Stimulated activated CD4-positive, alpha-beta T cell treated with anti-CD3 and anti-CD28 coated beads, Interleukin-15, amount 100 ng/mL, for 1 hour (primary cell): ENCODE measurements around the gene CCNF.

Experiments used
- DNase-seq, 2 donors: peaks; one replicate each; pipeline ENCODE4 v3.0.0-alpha.2; 2020; ENCODE audit warnings: low read depth in 1 of 2, low spot score in 1 of 2

The CCNF gene

DNA sequence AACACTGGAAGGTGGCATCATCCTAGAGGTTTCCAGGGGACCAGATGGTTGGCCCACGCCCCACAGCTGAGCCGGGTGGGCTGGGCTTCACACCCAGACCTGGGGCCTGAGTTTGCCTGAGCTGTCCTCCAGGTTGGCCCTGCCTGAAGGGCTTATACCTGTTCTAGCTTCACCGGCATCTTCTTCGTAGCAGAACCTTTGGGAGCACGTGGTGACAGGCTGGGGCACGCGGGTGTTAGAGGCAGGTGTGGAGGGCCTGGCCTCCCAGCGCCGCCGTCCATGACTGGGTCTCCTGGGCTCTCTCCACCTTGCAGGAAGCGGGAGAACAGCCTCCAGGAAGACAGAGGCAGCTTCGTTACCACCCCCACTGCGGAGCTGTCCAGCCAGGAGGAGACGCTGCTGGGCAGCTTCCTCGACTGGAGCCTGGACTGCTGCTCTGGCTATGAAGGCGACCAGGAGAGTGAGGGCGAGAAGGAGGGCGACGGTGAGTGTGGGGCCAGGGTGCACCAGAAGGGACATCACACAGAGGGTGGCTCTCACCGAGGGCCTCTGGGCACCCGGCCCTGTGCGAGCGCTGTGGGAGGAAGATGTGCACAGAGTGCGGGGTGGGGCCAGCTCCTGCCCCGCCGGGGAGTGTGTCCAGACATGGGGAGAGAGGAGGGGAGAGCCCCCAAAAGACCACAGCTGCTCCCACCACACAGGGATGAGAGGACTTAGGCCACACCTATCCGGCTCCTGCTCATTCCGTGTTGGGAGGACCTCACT is 26.0 kb downstream of the CCNF start:
- DNase-seq, result no peak

DNA sequence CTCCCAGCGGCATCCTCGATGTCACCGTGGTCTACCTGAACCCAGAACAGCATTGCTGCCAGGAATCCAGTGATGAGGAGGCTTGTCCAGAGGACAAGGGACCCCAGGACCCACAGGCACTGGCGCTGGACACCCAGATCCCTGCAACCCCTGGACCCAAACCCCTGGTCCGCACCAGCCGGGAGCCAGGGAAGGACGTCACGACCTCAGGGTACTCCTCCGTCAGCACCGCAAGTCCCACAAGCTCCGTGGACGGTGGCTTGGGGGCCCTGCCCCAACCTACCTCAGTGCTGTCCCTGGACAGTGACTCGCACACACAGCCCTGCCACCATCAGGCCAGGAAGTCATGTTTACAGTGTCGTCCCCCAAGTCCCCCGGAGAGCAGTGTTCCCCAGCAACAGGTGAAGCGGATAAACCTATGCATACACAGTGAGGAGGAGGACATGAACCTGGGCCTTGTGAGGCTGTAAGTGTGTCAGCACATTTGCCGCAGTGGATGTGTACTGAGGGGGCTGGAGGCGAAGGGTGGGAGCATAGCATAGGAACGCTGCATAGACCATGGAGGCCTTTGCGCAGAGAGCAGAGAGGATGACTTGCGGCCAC is 27.4 kb downstream of the CCNF start:
- DNase-seq, result no peak

DNA sequence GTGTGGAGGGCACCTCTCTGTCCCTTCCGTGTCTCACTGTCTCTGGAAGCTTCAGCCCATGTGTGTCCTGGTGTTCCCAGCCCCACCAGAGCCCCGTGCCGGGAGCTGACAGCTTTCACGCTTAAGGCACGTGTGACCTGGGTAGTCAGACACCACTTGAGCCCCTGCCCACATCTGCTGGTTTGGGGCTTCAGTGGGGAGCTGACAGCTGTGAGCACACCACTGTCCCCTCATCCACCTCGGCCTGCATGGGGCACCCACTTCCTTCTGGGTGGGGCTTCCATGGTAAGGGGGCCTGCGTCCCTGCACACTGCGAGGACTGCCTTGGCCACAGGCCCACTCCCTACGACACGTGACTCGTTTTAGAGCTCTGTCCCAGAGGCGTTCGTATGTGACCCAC is 28.0 kb downstream of the CCNF start:
- no peak for DNase-seq

DNA sequence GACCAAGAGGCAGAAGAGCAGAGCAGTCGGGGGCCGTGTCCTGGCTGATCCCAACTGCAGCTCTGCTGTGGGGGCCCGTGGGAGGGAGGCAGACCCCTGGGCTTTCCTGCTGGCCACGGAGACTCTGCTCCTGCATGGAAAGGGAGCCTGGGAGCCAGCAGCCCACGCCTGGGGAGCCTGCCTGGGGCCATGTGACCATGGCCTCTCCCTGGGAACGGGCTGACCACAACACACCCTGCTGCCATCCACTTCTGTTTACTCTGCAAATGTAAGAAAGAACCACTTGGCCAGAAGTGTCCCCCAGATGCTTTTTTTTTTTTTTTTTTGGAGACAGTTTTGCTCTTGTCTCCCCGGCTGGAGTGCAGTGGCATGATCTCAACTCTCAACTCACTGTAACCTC is 28.7 kb downstream of the CCNF start:
- no peak for DNase-seq

DNA sequence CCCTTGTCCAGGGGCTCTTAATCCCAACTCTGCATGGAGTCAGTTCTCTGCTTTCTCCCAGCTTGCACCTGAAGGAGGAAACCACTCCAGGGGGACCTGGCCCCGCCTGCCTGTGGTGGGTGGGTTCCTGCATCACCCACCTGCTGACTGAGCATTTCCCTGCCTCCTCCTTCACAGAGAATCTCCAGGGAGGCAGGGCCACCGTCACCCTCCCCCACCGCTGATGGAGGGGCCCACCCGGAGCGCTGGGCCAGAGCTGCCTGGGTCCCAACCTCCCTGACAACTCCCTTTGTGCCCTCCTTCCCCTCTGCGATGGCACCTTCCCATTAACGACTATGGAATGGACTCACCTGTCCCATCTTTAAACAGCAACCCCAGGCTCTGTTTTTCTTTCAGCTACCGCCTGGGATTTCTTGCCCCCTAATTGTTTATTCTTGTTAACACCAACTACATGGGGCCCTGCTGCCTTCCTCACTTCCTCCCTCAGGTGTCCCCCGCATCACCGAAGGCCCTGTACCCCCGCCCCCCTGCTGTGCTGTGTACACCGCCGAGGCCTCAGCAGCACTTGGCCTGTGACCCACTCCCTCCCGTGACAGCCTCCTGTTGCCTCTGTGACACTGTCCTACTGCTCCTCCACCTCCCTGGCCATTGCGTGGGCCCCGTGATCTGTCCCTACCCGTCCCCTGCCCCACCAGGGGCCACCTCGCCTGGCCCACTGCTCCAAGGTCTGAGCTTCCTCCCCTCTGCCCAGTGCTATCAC is 29.8 kb downstream of the CCNF start:
- no peak for DNase-seq

DNA sequence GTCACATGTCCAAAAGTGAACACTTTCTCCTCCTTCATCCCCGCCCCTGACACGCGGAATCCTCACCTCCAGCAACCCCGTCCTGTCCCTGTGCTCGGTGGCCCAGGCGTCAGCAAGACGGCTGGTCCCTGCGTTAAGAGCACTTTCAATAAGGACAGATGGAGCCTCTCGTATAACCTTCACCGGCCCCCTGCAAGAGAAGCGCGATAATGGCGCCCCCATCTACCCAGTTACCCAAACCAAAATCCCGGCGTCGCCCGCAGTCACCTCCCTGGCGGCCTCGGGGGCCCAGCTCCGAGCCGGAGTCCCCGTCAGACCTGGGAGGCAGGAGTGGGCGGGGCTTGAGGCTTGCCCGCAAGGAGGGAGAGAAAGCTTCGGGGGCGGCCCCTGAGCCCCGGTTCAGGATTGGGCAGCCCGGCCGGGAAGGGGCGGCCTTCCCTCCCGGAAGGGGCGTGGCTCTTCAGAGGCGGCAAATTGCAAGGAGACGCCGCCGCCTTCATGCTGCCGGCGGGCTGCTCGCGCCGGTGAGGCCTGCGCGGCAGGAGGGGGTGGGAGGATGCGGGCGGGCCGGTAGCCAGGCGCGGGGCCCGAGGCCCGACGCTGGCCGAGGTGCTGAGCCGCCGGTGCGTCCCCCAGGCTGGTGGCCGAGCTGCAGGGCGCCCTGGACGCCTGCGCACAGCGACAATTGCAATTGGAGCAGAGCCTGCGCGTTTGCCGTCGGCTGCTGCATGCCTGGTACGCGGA is 30.6 kb downstream of the CCNF start, which contains the start of gene TEDC2:
Gene TEDC2, plus strand, starts transcription at position 463 of the 744 bp plus-strand sequence. Its CDS starts 36 bp downstream, at position 499.
- peak; percentile 93 to 94 for DNase-seq

DNA sequence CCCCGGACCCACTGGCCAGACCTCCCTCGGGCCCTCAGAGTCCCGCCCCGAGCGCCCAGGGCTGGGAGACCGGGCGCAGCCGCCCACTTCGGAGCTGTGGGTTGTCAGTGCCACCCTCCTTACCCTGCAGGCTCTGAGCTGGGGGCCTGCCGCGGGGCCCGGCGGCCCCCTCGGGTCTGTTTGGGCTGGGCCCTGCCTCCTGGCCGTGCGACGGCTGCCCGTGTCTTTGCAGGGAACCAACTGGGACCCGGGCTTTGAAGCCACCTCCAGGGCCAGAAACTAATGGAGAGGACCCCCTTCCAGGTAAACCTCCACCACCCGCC is 31.1 kb downstream of the CCNF start:
- no peak for DNase-seq

DNA sequence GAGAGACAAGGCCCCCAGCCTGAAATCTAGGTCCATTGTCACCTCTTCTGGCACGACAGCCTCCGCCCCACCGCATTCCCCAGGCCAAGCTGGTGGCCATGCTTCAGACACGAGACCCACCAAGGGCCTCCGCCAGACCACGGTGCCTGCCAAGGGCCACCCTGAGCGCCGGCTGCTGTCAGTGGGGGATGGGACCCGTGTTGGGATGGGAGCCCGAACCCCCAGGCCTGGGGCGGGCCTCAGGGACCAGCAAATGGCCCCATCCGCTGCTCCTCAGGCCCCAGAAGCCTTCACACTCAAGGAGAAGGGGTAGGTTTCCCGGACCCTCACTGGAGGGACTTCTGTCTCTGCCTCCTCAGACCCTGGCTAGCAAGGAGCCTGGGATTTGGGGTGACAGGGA is 31.7 kb downstream of the CCNF start:
- no peak for DNase-seq

DNA sequence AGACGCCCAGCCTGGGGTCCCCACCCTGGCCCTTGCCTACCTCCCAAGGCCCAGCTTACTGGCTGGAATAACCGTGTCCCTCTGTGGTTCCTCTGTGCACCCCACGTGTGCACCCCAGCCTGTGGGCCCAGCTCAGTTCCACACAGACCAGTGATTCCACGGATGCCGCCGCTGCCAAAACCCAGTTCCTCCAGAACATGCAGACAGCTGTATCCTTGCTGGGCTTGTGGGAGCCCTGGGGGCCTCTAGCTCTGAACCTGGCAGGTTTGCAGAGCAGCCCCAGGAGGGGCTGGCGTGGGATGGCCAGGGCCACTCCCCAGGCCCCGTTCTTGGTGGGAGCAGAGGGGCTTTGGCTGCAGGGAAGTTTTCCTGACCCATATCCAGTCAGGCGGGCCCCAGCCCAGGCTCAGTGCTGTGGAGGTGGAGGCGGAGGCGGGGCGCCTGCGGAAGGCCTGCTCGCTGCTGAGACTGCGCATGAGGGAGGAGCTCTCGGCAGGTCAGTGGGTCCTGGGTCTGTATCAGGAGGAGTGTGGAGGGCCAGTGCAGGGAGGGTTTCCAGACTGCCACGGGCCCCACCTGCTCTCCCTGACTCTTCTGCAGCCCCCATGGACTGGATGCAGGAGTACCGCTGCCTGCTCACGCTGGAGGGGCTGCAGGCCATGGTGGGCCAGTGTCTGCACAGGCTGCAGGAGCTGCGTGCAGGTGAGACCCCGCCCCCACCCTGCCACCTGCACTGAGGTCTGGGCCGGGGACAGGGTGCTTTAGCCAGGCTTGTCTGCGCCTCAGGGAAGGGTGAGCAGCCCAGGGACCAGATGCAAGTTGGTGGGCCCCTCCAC is 33.0 kb downstream of the CCNF start:
- no peak for DNase-seq

DNA sequence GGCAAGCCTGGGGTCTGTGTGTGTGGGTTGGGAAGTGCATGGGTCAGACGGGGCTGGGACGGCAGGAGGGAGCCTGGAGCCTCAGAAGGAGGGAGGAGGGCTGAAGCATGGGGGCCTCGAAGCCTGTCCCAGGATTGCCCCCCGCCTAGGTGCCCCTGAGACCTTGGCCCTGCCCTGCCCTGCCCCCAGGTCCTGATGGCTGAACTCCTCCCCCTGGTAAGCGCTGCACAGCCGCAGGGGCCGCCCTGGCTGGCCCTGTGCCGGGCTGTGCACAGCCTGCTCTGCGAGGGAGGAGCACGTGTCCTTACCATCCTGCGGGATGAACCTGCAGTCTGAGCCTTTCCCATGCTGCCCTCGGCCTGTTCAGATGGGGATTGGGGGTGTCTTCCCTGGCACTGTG is 35.1 kb downstream of the CCNF start:
- no peak for DNase-seq

DNA sequence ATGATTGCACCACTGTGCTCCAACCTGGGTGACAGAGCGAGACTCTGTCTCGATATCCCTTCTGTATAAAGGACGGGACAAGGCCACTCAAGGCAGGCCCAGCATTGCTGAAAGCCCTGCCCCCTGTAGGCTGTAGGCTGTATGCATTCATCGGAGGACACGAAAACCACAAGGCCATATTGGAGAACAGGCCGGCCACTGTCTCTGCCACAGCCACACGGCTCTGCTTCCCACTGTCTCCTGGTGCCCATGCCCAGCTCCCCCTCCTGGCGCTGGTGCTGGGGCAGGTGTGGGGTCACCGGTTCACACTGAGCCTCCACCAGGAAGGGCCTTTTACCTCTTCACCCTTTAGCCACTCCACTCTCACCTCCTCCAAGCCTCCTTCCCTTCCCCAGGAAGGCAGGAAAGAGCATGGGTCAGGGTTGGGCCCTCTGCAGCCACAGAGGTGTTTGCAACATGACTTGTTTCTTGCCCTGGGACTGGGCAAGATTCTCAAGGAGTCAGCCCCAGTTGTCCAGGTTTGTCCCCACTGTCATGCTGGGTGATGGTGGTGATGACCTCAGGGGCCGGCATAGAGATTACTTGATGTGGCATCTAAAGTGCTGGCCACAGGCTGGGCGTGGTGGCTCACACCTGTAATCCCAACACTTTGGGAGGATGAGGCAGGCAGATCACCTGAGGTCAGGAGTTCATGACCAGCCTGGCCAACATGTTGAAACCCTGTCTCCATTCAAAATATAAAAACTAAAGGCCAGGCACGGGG is 36.6 kb downstream of the CCNF start:
- no peak for DNase-seq

DNA sequence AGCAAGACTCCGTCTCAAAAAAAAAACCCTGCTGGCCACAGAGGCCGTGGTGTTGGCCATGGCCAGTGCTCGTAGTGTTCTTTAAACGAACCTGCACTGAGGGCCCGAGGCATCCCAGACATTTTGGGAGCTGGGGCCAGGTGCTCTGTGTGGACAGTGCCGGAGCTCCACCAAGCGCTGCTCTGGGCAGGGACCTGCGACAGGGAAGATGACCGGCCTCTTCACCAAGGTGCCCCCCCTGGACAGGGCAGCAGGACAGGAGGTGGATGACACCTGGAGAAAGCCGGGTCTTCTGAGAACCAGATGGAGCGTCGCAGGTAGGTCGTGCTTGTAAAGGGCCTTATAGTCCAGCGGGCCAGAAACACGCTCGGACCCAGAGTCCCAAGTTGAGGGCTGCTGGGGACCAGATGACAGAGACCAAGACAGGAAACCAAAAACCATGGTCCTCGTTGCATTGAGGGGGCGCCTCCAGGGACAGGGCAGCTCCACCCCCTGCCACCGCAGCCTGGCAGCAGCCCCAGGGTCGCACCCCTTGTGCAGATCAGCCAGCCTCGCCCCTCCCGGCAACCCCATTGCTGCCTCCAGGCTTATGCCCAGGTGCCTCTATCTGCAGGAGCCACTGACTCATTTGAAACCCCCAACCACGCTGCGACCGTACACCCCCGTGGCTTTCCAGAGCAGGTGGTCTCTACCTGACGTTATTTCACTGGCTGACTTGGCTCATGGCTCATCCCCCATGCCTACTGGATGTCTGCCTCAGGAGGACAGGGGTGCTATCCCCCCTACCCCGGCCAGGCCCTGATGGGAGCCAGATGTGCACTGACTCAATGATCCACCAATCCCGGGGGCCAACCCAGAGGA is 37.6 kb downstream of the CCNF start:
- no peak for DNase-seq

DNA sequence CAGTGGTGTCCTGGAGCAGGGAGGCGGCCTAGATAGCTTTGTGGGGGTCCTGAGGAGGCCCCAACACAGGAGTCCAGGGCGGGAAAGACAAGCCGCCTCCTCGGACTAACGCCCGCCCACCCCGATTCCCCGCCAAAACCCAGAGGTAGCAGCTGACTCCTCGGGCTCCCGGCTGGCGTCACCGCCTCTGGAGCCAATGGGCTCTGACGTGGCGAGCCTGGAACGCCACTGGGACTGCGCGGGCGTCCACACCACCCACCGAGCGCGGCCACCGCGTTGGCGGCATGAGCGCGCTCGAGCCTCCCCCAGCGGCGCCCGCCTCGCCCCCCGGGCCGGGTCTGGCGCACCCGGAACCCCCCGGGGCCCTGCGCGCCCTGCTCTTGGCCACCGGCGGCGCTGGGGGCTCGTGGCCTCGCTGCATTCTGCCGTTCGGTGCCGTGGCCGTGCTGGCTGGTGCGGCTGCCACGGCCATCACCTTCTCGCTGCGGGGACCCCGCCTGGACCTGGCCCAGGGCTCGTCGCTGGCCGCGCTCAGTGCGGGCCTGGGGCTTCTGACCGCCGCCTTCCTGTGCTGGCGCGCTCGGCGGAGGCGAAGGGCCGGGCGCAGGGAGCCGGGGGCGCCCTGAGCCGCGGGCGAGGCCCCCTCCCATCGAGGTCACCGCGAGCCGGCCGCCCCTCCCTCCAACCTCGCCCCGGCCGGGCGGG is 38.4 kb downstream of the CCNF start:
- no peak for DNase-seq

DNA sequence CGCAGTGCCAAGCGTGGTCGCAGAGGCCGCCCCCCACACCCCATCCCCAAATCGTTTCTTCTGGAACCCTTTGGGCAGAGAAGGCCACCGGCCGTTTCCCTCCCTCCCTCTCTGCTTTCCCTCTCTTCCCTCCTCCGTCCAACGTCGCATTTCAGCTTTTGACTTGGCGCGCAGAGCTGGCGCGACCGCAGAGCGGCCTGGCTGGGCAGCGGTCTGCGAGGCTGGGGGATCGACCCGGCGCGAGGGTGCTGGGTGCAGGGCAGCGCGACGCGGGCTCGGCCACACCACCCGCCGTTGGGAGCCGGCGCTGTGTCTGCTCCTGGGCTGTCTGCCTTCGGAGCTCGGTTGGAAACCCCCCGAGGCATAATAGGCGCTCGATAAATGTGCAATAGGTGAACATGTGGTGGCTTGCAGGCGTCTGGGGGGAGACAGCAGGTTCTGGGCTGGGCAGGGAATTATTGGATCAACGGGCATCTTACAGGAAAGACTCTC is 39.0 kb downstream of the CCNF start:
- no peak for DNase-seq

DNA sequence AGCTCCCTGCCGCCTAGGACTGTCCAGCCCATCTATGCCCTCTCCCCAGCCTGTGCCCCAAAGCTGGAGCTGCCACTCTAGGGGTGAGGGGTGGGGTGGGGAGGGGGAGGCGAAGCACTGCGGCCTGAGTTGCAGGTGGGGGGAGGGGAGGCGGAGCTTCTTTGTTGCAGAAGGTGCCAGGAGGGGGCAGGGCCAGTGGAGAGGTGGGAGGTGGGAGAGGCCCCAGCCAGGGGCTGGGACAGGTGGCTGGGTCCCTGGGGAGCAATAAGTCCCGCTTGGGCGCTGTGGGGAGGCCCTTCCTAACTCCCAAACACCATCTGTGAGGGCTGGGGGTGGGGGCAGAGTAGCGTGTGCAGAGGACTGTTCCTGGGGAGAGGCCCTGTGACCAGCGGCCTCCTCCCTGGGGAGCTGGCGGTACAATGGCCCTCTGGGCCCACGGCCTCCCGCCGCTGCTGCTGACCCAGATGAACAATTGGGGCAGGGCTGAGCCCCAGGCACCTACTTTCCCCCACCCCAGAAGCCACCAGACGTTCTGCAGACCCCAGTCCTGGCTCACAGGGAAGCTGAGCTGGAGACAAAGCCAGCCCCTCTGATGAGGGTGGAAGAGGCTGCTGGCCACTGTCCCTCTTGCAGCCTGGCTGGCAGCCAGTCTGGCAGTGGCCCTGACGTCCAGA is 39.6 kb downstream of the CCNF start:
- DNase-seq, result no peak

DNA sequence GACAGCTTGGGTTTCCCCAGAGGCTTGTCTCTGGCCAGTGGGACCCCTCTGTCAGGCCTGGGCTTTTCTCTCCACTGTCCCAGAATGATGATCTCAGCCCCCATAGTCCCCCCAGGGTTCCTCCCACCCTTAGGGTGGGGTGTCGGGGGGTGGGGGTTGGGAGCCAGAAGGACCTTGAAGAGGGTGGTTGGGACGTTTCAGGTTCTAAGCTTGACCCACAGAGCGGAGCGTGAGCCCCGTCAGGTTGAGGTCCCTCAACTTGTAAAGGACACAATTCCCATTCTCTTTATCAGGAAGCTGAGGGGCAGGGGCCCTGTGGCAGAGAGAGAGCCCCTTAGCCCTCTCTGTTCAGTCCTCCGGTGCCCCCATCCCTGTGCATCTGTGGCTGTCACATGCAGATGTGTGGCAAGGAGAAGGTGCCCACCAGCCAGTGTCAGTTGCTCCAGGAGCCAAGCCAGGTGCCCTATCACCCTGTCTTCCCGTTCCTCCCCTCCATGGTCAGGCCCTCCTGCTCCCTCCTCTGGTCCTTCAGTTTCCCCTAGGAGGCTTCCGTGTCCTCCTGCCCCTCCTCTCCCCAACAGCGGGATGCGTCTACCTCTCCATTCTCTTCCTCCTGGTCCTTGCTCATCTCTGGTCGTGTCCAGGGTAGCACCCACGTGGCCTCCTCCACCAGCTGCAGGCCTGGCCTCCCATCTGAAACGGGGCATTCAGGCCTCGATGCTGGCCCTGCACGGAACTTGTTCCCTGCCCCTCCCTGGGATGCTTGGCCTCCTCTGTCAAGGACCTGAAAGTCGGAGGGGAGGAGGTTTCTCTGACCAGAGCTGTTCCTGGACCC is 40.4 kb downstream of the CCNF start:
- no peak for DNase-seq

DNA sequence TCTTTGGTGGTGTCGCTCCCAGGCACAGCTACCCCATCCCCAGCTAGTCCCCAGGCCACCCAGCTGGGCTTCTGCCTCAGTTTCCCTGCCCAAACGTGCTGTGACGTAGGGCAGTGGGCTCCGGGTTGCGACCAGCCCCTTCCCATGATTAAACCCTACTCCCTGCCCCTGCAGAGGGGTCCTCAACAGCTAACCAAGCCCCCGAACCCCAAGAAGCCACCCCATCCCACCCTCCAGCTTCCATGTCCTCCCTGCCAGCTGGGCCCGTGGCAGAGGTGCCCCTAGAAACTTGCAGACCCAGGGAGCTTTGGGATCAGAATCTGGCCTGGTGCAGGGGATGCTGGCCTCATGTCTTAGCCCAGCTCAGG is 41.0 kb downstream of the CCNF start:
- no peak for DNase-seq
